HG03039 (cell line): ENCODE data around the gene RBBP5.

Experiments used
- ATAC-seq: cut with Tn5 transposase; IDR thresholded peaks from one replicate; pipeline ENCODE4 v1.9.1; 2021; ENCODE audit warnings: mild to moderate bottlenecking, moderate library complexity; ENCODE audit not compliant: unreplicated experiment

RBBP5 gene

DNA sequence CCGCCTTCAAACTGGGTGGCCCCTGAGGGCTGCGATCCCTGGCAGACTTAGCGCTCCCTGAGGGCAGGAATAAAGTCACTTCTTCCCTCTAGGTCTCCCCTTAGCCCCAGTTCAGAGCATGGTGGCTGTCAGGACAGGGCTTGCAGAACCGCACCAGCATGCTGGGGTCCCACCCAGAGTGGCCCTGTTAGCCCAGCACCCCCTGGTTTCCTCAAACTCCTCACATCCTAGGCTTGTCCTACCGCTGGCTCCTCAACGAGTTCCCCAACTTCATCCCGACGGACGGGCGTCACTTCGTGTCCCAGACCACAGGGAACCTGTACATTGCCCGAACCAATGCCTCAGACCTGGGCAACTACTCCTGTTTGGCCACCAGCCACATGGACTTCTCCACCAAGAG is 62.9 kb downstream of the RBBP5 start:
- ATAC-seq = no peak

DNA sequence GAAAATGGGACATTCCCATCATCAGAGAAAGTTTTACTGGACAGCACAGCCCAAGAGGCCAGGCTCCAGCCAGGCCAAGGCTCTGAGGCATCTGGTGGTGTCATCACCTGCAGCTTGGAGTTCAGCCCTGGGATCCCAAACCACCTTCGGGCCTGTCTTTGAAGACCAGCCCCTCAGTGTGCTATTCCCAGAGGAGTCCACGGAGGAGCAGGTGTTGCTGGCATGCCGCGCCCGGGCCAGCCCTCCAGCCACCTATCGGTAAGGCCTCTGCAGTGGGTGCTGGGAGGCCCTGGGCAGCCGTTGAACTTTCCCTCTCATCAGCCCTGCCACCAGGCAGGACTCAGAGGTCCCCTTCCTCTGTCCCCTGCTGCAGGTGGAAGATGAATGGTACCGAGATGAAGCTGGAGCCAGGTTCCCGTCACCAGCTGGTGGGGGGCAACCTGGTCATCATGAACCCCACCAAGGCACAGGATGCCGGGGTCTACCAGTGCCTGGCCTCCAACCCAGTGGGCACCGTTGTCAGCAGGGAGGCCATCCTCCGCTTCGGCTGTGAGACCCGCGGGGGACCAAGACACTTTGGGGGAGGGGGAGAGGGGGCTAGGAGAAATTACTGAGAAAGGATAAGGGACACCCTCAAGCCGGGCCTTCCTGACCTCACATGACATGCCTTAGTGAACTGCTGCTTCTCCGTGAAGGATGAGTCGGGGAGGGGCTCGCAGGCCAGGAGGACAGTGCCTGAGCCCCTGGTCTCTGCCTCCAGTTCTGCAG is 63.8 kb downstream of the RBBP5 start:
- ATAC-seq = no peak

DNA sequence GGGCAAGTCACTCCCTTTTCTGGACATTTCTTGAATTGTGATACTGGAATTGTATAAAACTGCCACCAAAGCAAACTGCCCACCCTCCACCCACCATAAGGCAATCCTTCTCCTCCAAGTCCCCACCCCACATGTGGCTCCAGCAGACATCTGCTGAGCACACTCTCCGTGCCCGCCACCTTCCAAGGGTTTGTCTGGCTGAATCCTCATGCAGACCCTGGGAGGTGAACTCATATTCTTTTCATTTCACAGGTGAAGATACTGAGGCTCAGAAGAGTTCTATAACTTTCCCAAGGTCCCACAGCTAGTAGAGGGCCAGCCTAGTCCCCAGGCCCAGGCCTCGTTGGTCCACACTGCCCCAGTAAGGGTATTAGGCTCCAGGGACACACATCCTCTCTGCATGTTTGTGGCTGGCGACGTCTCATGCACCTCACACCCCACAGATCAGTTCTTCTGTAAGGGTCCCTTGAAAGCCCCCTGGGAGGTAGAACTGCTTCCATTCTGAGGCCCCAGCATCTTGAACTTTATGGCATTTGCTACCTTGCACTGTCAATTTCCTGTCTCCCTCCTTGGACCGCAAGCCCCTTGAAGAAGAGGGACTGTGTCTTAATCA is 64.7 kb downstream of the RBBP5 start:
- ATAC-seq = no peak

DNA sequence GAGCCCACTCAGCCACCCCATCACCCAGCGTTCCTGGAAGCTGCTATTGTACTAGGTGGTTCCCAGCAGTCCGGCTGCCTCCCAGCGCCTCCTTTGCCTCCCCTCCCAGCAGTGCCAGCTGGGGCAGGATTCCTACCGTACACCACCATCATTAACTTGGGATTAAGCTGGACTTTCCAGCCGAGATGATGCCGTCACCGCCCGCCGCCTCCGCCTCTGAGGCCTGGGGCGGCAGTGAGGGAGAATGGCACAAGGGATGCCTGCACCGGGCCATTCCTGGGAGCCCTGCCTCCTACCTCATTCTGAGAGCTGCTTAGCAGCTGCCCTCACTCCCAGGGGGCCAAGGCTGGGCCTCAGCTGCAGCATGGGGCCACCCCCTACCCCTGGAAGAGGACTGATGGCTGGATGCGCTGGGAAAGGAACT is 65.6 kb downstream of the RBBP5 start:
- ATAC-seq = no peak

DNA sequence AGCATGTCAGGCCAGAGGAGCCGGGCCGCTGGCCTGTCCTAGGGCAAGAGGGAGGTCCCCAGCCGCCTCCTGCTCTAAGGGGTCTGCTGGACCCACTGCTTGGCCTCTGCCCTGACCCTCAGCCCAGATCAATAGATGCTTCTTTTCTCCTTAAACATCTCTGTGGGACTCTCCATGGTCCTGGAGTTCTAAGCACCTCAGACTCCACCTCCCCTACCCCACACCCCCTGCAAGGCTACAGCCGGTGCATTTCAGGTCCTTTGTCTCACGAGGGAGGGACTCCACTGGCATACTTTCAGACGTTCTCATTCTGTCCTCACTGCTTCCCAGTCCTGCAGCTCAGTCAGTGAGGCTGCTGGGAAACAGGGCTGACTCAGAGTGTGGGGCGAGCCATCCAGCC is 67.8 kb downstream of the RBBP5 start:
- ATAC-seq = no peak

- ATAC-seq = no peak
Measured at GRCh38 chr1:205053296-205053695, 68.5 kb downstream of the RBBP5 start.

DNA sequence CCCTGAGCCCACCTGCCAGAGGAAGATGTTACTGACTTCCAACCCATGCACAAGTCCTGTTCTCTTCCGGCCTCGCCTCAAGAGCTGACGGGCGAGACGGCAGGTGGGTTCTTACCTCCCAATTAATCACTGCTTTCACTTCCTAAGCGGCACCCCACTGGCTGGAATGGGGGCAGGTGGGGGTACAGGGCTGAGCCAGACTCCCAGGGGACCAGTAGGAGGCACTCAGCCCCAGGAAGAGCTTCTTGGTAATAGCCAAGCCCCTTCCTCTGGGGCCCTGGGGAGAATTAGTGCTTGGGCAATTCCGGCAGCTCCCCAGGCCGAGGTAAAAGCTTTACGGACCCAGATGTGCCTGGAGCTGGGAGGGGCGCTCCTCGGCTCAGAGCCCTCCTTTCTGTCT is 69.1 kb downstream of the RBBP5 start:
- ATAC-seq = no peak

- ATAC-seq = no peak
Measured at GRCh38 chr1:205049479-205049878, 72.3 kb downstream of the RBBP5 start.

DNA sequence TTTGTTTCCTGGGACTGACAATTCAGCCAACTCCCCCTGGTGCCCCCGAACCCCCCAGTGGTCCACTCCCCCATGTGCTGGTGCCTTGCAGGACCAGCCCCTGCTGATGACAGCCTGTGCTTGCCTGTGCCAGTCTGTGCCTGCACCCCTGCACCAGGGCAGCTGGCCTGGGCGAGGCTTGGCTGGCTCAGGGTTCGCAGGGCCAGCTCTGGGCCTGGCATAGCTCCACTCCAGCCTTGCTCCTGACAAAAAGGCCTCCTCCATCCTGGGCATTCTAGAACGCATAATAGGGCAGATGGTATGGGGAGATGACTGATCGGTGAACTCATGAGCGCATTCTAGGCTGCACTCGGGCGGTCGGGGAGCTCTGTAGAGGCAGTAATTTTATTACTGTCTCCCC is 73.4 kb downstream of the RBBP5 start:
- ATAC-seq = no peak

DNA sequence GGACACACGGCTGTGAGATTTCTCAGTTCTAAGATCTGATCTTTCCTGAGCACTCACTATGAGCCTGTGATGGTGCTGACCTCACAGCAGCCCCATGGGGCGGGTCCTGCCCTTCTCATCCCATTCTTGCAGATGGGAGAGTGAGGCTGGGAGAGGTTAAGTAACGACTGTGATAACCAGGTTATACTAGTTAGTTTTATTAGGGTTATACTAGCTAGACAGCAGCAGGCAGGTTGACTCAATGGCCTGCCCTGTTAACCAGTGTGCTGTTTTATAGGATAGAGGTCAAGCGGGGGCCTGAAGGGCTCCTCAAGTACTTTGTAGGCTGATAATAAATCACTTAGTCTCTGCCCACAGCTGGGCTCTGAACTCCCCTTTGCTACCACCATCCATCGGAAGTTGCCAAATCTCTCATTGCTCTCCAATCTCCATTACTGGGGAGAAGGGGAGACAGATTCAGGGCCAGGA is 74.0 kb downstream of the RBBP5 start:
- no peak for ATAC-seq

DNA sequence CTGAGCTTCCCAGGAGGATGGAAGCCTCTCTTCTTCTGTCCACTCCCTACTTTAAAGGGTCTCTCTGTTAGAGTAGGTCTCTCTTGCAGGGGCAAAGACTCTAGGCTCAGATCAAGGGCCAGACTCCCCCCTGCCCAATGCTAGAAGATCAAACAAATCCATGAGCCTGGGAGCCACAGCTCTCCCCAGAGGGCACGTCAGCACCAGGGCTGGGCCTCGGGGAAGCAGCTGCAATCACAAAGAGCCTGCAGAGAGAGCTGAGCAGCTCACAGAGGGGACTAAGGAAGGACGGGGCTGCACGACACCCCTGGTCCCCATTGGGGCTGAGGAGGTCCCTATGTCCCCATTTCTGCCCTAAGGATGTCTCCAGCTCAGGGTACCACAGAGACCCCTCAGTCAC is 74.9 kb downstream of the RBBP5 start:
- ATAC-seq = no peak

GRCh38 chr1:205045146-205045545 is 76.6 kb downstream of the RBBP5 start:
- ATAC-seq = no peak

DNA sequence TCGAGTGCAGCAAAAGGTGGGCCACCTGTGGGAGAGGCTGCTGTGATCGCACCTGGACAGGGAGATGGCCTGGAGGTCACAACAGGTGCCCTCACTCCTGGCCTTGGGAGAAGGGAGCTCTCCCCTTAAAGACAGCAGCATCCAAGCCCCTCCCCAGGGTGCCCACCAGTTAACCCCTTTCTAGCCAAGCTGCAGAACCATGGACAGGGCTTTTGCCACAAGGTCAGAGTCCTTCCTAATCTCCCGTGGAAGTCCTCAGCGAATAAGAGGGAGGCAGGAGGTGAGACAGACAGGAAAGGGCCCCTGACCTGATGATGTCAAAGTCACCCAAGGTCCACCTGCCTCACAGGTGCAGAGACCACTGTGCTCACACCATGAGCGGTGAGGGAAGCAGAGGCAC is 77.0 kb downstream of the RBBP5 start:
- ATAC-seq = no peak

DNA sequence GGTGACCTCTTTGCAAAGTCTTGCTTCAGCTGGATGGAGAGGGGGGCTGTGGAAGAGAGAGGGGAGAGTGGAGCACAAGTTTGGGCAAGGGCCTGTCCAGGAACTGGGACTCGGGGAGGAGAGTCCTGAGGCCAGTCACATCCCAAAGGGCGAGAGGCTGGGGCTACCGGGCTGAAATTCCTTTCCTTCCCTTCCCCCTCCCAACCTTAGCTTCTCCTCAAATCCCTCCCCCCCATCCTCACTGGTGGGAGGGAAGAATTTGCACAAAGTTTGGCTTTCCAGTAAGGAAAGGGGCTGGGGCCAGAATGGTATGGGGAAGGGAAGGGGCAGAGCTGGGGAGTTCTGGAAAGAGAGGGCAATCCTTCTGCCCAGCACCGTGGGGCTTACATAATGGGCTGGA is 77.9 kb downstream of the RBBP5 start:
- no peak for ATAC-seq

DNA sequence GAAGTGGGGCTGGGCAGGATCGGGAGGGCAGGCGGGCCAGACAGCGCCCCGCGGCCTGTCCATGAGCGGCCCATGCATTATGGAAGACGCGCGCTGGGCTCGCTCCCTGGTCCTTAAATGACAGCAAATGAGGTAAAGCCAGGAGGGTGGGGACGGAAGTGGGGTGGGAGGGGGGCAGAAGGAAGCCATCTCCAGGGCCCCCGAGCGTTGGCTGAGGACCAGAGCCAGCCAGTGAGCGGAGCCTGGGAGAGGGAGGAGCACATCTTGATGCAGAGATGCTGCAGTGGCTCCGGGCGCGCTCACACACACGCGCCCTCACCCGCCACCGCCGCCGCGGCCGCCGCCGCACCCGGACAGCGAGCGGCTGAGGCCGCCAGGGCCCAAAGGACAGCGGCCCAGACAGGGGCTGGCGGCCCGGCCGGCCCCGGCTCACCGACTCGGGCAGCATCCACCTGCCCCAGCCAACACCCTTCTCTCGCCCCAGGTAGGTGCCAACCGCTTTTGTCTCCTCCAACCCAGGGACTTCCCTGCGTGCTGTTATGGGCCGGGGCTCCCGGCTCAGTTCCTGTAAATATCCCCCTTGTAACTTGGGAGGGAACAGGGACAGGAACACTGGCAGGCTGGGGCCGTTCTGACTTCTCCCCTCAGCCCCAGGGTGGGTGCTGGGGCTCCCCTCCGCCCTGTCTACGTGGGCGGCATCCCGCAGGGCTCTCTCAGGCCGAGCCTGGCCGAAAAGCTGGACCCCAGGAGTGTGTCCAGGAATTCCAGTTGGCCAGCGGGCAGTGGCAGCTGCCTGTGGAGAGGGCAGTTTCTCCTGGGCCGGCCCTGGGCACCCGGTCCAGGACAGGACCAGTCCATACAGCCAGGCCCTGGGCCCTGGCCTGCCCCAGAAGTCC is 78.6 kb downstream of the RBBP5 start, which contains the start of gene CNTN2:
Gene CNTN2, plus strand, starts transcription at position 302 of the 896 bp plus-strand sequence. CDS start 9,974 bp downstream, outside the sequence.
- ATAC-seq = no peak

DNA sequence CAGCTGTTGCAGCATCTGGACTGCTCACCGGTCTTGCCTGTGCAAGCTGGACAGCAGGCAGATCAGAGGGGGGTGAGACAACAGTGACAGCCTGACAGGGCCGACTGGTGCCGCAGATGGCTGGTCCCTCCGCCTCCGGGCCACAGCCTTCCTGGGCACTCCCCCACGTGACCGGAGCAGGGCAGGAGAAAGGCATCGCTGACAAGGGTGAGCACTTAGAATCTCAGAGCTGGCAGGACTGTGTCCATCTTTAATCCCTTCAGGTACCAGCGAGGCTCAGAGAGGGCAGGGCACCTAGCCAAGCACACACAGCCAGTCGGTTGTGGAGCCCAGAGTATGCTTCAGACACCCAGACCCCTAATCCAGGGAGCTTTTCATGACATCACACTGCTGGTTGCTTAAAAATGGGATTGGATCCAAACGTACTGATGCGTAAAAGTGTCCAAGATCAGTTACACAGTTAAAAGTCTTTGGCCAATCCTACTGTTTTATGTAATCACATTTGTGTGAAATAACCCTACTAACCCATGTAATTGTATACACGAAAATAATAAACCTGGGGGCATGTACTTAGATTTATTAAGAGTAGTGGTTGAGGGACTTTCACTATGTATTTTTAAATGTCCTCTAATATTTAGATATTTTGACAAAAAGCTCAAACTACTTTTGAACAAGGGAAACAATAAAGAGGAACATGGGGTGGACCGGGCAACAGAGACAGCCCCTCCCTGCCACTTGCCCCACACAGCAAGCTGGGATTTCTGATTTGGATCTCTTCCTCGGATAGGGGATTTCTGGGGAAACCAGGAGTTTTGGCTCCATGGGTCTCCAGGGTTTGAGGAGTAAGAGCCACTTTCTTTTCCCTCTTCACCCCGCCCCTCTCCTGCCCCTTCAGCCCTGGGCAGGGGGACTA is 79.5 kb downstream of the RBBP5 start:
- ATAC-seq = no peak

DNA sequence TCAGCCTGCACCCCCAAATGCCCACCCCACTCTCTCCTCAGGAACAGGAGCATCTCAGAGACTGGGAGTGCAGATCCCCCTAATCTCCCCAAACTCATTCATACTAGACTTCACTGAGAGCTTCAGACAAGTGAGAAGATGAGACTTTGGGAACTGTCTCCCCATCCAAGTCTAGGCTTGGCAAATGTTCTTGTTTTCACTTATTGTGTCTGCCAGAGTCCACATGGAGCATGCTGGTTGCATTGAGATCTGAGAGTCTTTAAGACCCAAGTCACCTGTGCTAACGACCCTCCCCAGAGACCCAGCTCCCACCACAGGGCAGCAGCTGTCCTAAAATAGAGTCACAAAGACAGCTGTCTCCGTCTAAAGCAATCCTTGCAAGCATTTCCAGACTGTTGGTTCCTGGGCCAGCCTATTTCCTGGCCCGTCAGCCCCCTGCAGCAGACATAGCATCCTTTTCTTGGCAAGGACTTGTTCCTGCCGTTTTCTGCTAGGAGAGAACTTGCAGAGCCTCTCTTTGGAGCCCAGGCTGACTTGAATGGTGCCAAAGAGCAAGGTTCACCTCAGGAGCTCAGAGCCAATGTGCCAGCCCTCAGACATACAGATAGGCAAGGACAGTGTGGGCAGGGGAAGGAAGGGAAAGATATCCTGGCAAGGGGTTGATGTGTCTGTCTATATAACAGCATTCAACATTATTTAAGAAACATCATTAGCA is 80.6 kb downstream of the RBBP5 start:
- no peak for ATAC-seq

DNA sequence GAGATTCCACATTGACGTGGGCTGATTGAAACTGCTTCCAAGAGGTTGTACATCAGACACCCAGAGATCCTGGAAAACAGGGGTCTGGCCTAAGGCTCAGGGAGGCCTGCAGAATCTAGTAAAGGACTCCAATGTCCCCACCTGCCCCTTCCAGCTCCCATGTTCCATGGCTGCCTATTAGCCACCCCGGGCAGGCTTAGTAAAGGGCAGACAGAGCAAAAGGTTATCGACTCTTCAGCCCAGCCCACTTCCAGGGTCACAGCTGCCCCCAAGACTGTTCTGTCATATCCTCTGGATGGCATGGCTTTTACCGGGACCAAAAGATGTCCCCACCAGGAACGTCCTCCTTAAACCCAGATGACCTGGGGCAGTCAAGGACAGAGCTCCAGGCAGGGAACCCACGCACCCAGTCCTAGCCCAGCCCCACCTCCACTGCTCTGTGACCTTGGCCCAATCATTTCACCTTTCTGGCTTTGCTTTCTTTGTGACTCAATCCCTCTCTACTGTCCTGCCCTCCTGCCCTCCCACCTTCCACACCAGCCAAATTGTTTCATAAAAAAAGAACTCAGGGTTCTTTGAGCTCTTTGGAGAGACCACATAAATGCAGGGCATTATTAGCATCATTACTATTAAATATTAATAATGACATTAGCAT is 83.5 kb downstream of the RBBP5 start:
- ATAC-seq = no peak

GRCh38 chr1:205037539-205037938 is 84.2 kb downstream of the RBBP5 start:
- ATAC-seq = no peak
